Natural killer cell (primary cell): ENCODE results near the gene FPR2. TPM values are rescaled to one million over a fixed set of nuclear protein-coding genes. Genes with fewer than 3 reads are reported as not detected.

Experiments used
- ATAC-seq, 3 donors: fragments of 150-1000 bp in 2 of 3; fragments of 200-7000 bp in 1 of 3; cut with Tn5 transposase; 1 replicate in 1 of 3; 2 replicates in 2 of 3; pipeline ENCODE4 v1.10.0; 2021; ENCODE audit warnings: mild to moderate bottlenecking in 2 of 3, moderate library complexity in 2 of 3
- DNase-seq, 2 donors: peaks; one replicate each; pipeline versions ENCODE4 v3.0.0 to v3.0.0-alpha.2; 2013 to 2021; ENCODE audit warnings: mixed read lengths in 1 of 2
- H3K27ac ChIP-seq: one replicate; pipeline ENCODE4 v1.5.1; 2013; ENCODE audit warnings: mild to moderate bottlenecking, low read length
- H3K27me3 ChIP-seq: one replicate; pipeline ENCODE4 v1.6.1; 2013; ENCODE audit warnings: low read length; ENCODE audit not compliant: control insufficient read depth, insufficient read depth
- H3K36me3 ChIP-seq: one replicate; pipeline ENCODE4 v1.6.1; 2013; ENCODE audit warnings: low read length; ENCODE audit not compliant: control insufficient read depth, insufficient read depth
- H3K4me1 ChIP-seq: one replicate; pipeline ENCODE4 v1.6.1; 2013; ENCODE audit warnings: low read length; ENCODE audit not compliant: control insufficient read depth, insufficient read depth
- H3K4me3 ChIP-seq: one replicate; pipeline ENCODE4 v1.5.1; 2013; ENCODE audit warnings: low read length
- H3K9me3 ChIP-seq: one replicate; pipeline ENCODE4 v1.6.1; 2013; ENCODE audit warnings: low read length; ENCODE audit not compliant: control insufficient read depth, insufficient read depth
- H3K27ac Mint-ChIP-seq, 2 donors: one replicate each; pipeline ENCODE4 v1.8.0; 2022; ENCODE audit warnings: mild to moderate bottlenecking in 2 of 2, mixed read lengths in 2 of 2, moderate library complexity in 1 of 2
- H3K27me3 Mint-ChIP-seq, 2 donors: one replicate each; pipeline ENCODE4 v1.8.0; 2022; ENCODE audit warnings: low read depth in 2 of 2, mixed read lengths in 2 of 2
- H3K36me3 Mint-ChIP-seq: one replicate; pipeline ENCODE4 v1.8.0; 2022; ENCODE audit warnings: mixed read lengths
- H3K4me1 Mint-ChIP-seq, 2 donors: one replicate each; pipeline ENCODE4 v1.8.0; 2022; ENCODE audit warnings: mixed read lengths in 2 of 2
- H3K4me3 Mint-ChIP-seq: one replicate; pipeline ENCODE4 v1.8.0; 2022; ENCODE audit warnings: mild to moderate bottlenecking, moderate library complexity, mixed read lengths
- H3K9me3 Mint-ChIP-seq, 2 donors: one replicate each; pipeline ENCODE4 v1.8.0; 2022; ENCODE audit warnings: mixed read lengths in 2 of 2
- WGBS: methylation state at CpG from one replicate; pipeline ENCODE4 v1.1.7; 2013; ENCODE audit warnings: missing lambda C conversion rate; ENCODE audit not compliant: insufficient coverage; 5-methylcytosine and 5-hydroxymethylcytosine counted together
- intact Hi-C: fragments of 100-400 bp; cut with micrococcal nuclease; formaldehyde crosslinking; loops from one replicate; pipeline ENCODE4 v1.14.2; 2022
- total RNA-seq, 4 donors: library from RNA; stranded (reverse); fragments of 120-200 nt in 1 of 4; gene quantifications; one replicate each; pipeline versions ENCODE4 v1.2.3 to v1.2.4, GENCODE V29; 2013 to 2022
- TF ChIP-seq, protein P1 (sequence below): fragments of 200-600 bp; IDR thresholded peaks from one replicate; pipeline ENCODE4 v1.8.0; 2022; ENCODE audit warnings: antibody characterized with exemption

The FPR2 gene
- total RNA-seq, 3 donors from 2014 or later (not counting 1 experiment from before 2014, with no cell fraction given) = 0.28 to 2.1 (median 0.59) TPM

DNA sequence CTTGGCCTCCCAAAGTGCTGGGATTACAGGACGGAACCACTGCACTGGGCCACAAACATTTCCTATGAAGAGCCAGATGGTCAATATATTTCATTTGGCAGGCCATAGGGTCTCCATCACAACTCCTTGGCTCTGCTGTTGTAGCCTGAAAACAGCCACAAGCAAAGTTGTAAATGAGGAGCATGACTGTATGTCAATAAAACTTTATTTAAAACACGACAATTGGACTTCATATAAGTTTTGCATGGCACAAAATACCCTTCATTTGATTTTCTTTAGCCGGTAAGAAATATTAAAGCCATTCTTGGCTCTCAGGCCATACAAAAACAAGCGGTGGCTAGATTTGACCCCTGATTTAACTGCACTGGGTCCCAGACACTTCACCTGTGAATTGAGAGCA, 6.2 kb upstream of the FPR2 start:
- H3K9me3 ChIP-seq = peaks cover 4% of the 10 kb centered on the region
- H3K4me3 Mint-ChIP-seq = no peak overlapping the region
- no peak for ATAC-seq
- peaks cover 0 to 4% of the 10 kb centered on the region in 2 donors for H3K27me3 Mint-ChIP-seq
- TF ChIP-seq, protein P1, sequence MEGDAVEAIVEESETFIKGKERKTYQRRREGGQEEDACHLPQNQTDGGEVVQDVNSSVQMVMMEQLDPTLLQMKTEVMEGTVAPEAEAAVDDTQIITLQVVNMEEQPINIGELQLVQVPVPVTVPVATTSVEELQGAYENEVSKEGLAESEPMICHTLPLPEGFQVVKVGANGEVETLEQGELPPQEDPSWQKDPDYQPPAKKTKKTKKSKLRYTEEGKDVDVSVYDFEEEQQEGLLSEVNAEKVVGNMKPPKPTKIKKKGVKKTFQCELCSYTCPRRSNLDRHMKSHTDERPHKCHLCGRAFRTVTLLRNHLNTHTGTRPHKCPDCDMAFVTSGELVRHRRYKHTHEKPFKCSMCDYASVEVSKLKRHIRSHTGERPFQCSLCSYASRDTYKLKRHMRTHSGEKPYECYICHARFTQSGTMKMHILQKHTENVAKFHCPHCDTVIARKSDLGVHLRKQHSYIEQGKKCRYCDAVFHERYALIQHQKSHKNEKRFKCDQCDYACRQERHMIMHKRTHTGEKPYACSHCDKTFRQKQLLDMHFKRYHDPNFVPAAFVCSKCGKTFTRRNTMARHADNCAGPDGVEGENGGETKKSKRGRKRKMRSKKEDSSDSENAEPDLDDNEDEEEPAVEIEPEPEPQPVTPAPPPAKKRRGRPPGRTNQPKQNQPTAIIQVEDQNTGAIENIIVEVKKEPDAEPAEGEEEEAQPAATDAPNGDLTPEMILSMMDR = no peak
- DNase-seq = no peak
- H3K36me3 Mint-ChIP-seq = no peaks in the 10 kb centered on the region
- peaks cover 2 to 3% of the 10 kb centered on the region in 2 donors for H3K9me3 Mint-ChIP-seq
- no peaks in the 10 kb centered on the region for H3K4me1 Mint-ChIP-seq
- no peaks in the 10 kb centered on the region for H3K27me3 ChIP-seq
- H3K27ac Mint-ChIP-seq = no peak overlapping the region
- intact Hi-C loops = no loop called here
- no peaks in the 10 kb centered on the region for H3K36me3 ChIP-seq
- H3K4me3 ChIP-seq = no peak overlapping the region
- peak overlapping the region; percentile 15 for H3K27ac ChIP-seq
- peaks cover 6% of the 10 kb centered on the region for H3K4me1 ChIP-seq
- WGBS = 90% methylated on average over 4 of the region's 4 CpGs

DNA sequence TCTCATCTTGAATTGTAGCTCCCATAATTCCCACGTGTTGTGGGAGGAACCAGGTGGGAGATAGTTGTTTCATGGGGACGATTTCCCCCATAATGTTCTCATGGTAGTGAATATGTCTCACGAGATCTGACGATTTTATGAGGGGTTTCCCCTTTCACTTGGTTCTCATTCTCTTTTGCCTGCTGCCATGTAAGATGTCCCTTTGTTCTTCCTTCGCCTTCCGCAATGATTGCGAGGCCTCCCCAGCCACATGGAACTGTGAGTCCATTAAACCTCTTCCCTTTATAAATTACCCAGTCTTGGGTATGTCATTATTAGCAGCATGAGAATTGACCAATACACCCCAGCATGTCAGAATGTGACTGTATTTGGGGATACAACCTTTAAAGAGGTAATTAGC, 5.4 kb upstream of the FPR2 start:
- ATAC-seq (no peak), DNase-seq (no peak)
- intact Hi-C loops = no loop called here
- H3K4me1 Mint-ChIP-seq = no peaks in the 10 kb centered on the region
- H3K9me3 Mint-ChIP-seq = peaks cover 2 to 3% of the 10 kb centered on the region in 2 donors
- H3K4me1 ChIP-seq = peaks cover 6% of the 10 kb centered on the region
- no peak overlapping the region for H3K27ac Mint-ChIP-seq
- TF ChIP-seq, protein P1 = no peak
- H3K4me3 Mint-ChIP-seq = no peak overlapping the region
- no peaks in the 10 kb centered on the region for H3K36me3 ChIP-seq
- H3K9me3 ChIP-seq = peaks cover 4% of the 10 kb centered on the region
- WGBS = 92% methylated on average over 7 of the region's 7 CpGs
- peaks cover 0 to 4% of the 10 kb centered on the region in 2 donors for H3K27me3 Mint-ChIP-seq
- no peak overlapping the region for H3K27ac ChIP-seq
- no peak overlapping the region for H3K4me3 ChIP-seq
- no peaks in the 10 kb centered on the region for H3K27me3 ChIP-seq
- H3K36me3 Mint-ChIP-seq = no peaks in the 10 kb centered on the region

DNA sequence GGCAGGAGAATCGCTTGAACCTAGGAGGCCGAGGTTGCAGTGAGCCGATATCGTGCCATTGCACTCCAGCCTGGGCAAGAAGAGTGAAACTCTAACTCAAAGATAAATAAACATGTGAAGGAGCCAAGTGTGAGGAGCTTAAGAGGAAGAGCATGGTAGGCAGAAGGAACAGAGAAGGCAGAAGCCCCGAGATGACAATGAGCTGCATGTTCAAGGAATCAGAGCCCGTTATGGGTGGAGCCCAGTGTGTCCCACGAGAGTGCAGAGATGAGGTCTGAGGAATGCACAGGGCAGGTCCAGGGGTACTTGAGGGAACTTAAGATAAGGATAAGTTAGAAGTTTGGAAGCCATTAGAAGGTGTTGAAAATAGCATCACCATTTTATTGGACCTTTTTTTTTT, 716 bp downstream of the FPR2 start:
- H3K27ac Mint-ChIP-seq = no peak overlapping the region
- H3K4me3 ChIP-seq = no peak overlapping the region
- no peak for ATAC-seq
- H3K36me3 ChIP-seq = no peaks in the 10 kb centered on the region
- no peak overlapping the region for H3K27ac ChIP-seq
- H3K4me3 Mint-ChIP-seq = no peak overlapping the region
- no peaks in the 10 kb centered on the region for H3K9me3 ChIP-seq
- H3K9me3 Mint-ChIP-seq = peaks cover 0 to 2% of the 10 kb centered on the region in 2 donors
- H3K36me3 Mint-ChIP-seq = no peaks in the 10 kb centered on the region
- intact Hi-C loops = no loop called here
- 89% methylated on average over 7 of the region's 7 CpGs for WGBS
- peaks cover 0 to 5% of the 10 kb centered on the region in 2 donors for H3K4me1 Mint-ChIP-seq
- peaks cover 13 to 17% of the 10 kb centered on the region in 2 donors for H3K27me3 Mint-ChIP-seq
- H3K4me1 ChIP-seq = no peaks in the 10 kb centered on the region
- TF ChIP-seq, protein P1 = no peak
- no peak for DNase-seq
- H3K27me3 ChIP-seq = no peaks in the 10 kb centered on the region

DNA sequence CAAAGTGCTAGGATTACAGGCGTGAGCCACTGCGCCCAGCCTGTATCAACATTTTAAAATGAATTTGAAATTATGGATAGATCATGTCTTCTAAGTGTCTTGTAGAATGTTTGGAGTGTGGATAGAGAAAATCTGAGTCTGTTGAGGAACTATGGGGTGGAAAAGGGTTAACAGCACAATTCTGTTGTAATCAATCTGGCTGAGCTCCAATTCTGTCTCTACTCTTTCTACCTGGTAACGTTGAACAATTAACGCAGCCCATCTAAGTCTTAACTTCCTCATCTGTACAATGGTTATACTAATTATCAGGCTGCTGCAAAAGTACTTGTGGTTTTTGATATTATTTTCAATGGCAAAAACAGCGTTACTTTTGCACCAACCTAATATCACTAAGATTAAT, 4.1 kb downstream of the FPR2 start:
- Histone ChIP-seq H3K36me3 (no peaks in the 10 kb centered on the region), H3K9me3 (no peaks in the 10 kb centered on the region), H3K4me1 (no peaks in the 10 kb centered on the region), H3K4me3 (no peak overlapping the region), H3K27ac (no peak overlapping the region), H3K27me3 (no peaks in the 10 kb centered on the region)
- WGBS = 58% methylated on average over 5 of the region's 5 CpGs
- no peak for DNase-seq
- Mint-ChIP-seq H3K4me1 (peaks cover 0 to 5% of the 10 kb centered on the region in 2 donors), H3K4me3 (no peak overlapping the region), H3K36me3 (no peaks in the 10 kb centered on the region), H3K9me3 (peaks cover 0 to 2% of the 10 kb centered on the region in 2 donors), H3K27ac (no peak overlapping the region), H3K27me3 (peaks cover 18 to 25% of the 10 kb centered on the region in 2 donors)
- TF ChIP-seq, protein P1 = no peak
- intact Hi-C loops = no loop called here
- no peak for ATAC-seq
